Testis (tissue), 3 donors: Measurements from ENCODE around the gene EIF5B. TPM values are rescaled to one million over a fixed set of nuclear protein-coding genes. Genes with fewer than 3 reads are reported as not detected.
"Not testable (repeated sequence)": the region's sequence is repeated elsewhere in the genome, so short reads cannot be mapped to it uniquely, and the experiment has no call there.

Source experiments
- DNase-seq: peaks from one replicate; pipeline ENCODE4 v3.0.0-alpha.2; 2019
- H3K27ac ChIP-seq, 2 donors: fragments of 200-600 bp; sonication (generic); one replicate each; pipeline ENCODE4 v1.5.1; 2019
- H3K27me3 ChIP-seq: fragments of 200-600 bp; sonication (generic); one replicate; pipeline ENCODE4 v1.5.1; 2019
- H3K36me3 ChIP-seq: fragments of 200-600 bp; sonication (generic); one replicate; pipeline ENCODE4 v1.5.1; 2017; ENCODE audit warnings: low read depth; ENCODE audit errors: missing control alignments
- H3K4me1 ChIP-seq: fragments of 200-600 bp; sonication (generic); one replicate; pipeline ENCODE4 v1.5.1; 2019
- H3K4me3 ChIP-seq, 2 donors: fragments of 200-600 bp; sonication (generic); one replicate each; pipeline ENCODE4 v1.5.1; 2017 to 2019
- H3K9me3 ChIP-seq: fragments of 200-600 bp; sonication (generic); one replicate; pipeline ENCODE4 v1.5.1; 2017
- POLR2A ChIP-seq: fragments of 450-650 bp; IDR thresholded peaks from one replicate; pipeline ENCODE4 v1.6.1; 2017; ENCODE audit warnings: antibody characterized with exemption, mild to moderate bottlenecking, moderate library complexity
- WGBS, 2 donors: methylation state at CpG; one replicate each; pipeline ENCODE4 v1.1.5; 2018; 5-methylcytosine and 5-hydroxymethylcytosine counted together
- intact Hi-C: fragments of 100-400 bp; cut with DNase I; formaldehyde crosslinking; loops from one replicate; pipeline ENCODE4 v1.15.1; 2023; ENCODE audit warnings: low total_unique reads
- polyA plus RNA-seq: library from polyadenylated mRNA; stranded (reverse); fragments of 350-450 nt; fragmentation: Illumina TruSeq; extraction: RNeasy Lipid Tissue Mini Kit (QIAGEN cat#74804); gene quantifications from one replicate; pipeline ENCODE4 v1.2.3, GENCODE V29; 2014; ENCODE audit warnings: low read depth, low replicate concordance; ENCODE audit not compliant: insufficient read depth
- total RNA-seq, 2 donors: library from RNA; depleted of rRNA; stranded (reverse); fragments of >200 nt; gene quantifications; one replicate each; pipeline ENCODE4 v1.2.3, GENCODE V29; 2016
- TF ChIP-seq, protein P1 (sequence below), 3 experiments: fragments of 450-650 bp in 2 of 3; fragments of 200-600 bp in 1 of 3; sonication (generic) in 1 of 3; IDR thresholded peaks; one replicate each; pipeline ENCODE4 v1.5.1; 2016 to 2019; ENCODE audit warnings: antibody characterized with exemption in 3 of 3, mild to moderate bottlenecking in 2 of 3, moderate library complexity in 1 of 3

EIF5B gene
- total and polyA plus RNA-seq, 3 donors from 2014 or later: 12.2 to 66.8 (median 38.1) TPM

DNA sequence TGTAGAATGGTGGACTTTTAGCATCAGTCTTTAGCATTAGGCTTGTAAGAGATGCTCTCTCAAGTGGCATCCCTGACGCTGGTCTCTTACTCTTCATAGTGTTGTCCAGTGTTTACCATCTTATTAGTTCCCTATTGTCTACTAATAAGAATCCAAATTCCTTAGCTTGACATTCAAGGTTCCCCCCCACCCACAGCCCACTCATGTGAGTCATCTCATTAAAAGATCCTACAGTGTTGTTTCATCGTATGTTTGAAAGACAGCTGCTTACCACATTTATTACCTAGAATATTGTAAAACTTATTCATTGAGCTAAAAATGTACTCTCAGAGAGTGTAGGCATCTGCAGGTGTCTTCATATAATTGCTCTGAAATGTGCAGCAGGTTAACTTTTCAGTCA is 28.5 kb downstream of the EIF5B start:
- H3K36me3 ChIP-seq: no peaks in the 10 kb centered on the region
- H3K27me3 ChIP-seq: no peaks in the 10 kb centered on the region

DNA sequence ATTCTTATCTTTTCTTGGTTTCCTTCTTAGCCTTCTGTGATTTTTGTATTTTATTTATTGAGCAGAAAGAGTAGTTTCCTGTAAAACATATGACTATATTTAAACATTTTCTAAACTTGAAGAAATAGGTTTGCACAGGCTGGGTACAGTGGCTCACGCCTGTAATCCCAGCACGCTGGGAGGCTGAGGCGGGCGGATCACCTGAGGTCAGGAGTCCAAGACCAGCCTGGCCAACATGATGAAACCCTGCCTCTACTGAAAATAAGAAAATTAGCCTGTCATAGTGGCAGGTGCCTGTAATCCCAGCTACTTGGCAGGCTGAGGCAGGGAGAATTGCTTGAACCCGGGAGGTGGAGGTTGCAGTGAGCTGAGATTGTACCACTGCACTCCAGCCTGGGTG is 31.7 kb downstream of the EIF5B start:
- DNase-seq, H3K36me3 ChIP-seq, H3K4me3 ChIP-seq, H3K9me3 ChIP-seq, H3K27ac ChIP-seq, H3K4me1 ChIP-seq, H3K27me3 ChIP-seq, intact Hi-C loops: not testable (repeated sequence)
- 95 to 96% methylated on average over 5 of the region's 5 CpGs for WGBS, 2 donors

More for the DNA sequence above, 28.5 kb downstream of the EIF5B start:
- intact Hi-C loops: no loop called here
- no peak overlapping the region for H3K27ac ChIP-seq
- H3K9me3 ChIP-seq: no peaks in the 10 kb centered on the region
- TF ChIP-seq, protein P1, sequence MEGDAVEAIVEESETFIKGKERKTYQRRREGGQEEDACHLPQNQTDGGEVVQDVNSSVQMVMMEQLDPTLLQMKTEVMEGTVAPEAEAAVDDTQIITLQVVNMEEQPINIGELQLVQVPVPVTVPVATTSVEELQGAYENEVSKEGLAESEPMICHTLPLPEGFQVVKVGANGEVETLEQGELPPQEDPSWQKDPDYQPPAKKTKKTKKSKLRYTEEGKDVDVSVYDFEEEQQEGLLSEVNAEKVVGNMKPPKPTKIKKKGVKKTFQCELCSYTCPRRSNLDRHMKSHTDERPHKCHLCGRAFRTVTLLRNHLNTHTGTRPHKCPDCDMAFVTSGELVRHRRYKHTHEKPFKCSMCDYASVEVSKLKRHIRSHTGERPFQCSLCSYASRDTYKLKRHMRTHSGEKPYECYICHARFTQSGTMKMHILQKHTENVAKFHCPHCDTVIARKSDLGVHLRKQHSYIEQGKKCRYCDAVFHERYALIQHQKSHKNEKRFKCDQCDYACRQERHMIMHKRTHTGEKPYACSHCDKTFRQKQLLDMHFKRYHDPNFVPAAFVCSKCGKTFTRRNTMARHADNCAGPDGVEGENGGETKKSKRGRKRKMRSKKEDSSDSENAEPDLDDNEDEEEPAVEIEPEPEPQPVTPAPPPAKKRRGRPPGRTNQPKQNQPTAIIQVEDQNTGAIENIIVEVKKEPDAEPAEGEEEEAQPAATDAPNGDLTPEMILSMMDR (IDR thresholded peaks at IDR 0.05): no peak
- no peak for TF ChIP-seq POLR2A
- no peak for DNase-seq
- H3K4me3 ChIP-seq: no peak overlapping the region
- H3K4me1 ChIP-seq: no peaks in the 10 kb centered on the region
- WGBS, 2 donors: 43 to 45% methylated on average over 2 of the region's 2 CpGs

DNA sequence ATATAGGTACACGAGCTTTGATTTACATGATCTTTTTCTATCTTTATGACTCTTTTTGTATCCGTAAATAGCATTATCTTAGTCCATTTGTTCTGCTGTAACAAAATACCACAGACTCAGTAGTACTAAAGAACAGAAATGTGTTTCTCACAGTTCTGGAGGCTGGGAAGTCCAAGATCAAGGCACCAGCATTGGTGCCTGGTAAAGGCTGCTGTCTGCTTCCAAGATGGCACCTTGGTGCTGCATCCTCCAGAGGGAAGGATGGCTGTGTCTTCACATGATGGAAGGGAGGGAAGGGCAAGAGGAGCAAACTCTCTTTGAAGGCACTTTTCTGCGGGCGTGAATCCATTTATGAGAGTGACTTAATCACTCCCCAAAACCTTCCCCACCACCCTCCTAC is 36.0 kb downstream of the EIF5B start:
- no peaks in the 10 kb centered on the region for H3K4me1 ChIP-seq
- 93 to 97% methylated on average over 4 of the region's 4 CpGs for WGBS, 2 donors
- H3K4me3 ChIP-seq: no peak overlapping the region
- DNase-seq: no peak
- intact Hi-C loops: no loop called here
- H3K36me3 ChIP-seq: no peaks in the 10 kb centered on the region
- H3K27ac ChIP-seq: no peak overlapping the region
- TF ChIP-seq, protein P1 (IDR thresholded peaks at IDR 0.05): no peak
- no peak for TF ChIP-seq POLR2A
- H3K9me3 ChIP-seq: no peaks in the 10 kb centered on the region
- no peaks in the 10 kb centered on the region for H3K27me3 ChIP-seq

DNA sequence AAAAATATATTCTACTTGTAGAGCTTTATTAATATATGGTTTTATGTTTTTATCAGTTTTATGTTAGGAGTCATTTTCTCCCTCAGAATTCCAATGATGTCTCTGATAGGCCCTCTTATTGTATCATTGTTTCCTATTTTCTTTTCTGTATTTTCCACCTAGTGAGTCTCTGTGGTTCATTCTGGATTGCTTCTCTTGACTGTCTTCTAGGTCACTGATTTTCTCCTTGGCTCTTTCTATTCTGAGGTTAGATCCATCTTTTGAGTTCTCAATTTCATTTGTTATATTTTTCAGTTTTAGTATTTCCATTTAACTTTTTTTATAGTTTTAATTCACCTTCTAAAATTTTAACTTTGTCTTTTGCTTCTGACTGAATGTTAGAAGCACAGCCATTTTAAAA is 37.6 kb downstream of the EIF5B start:
- H3K4me1 ChIP-seq: no peaks in the 10 kb centered on the region
- H3K36me3 ChIP-seq: no peaks in the 10 kb centered on the region
- no peaks in the 10 kb centered on the region for H3K9me3 ChIP-seq
- TF ChIP-seq POLR2A: no peak
- TF ChIP-seq, protein P1 (IDR thresholded peaks at IDR 0.05): no peak
- H3K4me3 ChIP-seq: no peak overlapping the region
- no peaks in the 10 kb centered on the region for H3K27me3 ChIP-seq
- DNase-seq: no peak
- H3K27ac ChIP-seq: no peak overlapping the region
- intact Hi-C loops: no loop called here

DNA sequence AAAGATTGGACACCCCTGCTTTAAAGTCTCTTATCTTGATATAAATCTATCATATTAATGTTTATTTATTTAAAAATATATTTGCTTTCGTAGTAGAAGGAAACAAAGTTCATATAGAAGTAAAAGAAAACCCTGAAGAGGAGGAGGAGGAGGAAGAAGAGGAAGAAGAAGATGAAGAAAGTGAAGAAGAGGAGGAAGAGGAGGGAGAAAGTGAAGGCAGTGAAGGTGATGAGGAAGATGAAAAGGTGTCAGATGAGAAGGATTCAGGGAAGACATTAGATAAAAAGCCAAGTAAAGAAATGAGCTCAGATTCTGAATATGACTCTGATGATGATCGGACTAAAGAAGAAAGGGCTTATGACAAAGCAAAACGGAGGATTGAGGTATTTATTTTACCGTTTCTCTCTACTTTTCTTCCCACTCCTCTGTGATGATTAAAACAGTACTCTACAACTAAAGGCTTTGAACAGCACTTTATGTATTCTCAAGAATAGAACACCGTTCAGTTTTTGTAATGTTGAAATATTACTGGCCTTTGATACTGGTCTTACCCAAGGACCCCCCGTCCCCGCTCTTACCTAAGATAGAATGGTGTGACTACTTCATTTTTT is 39.2 kb downstream of the EIF5B start:
- intact Hi-C loops: no loop called here
- TF ChIP-seq, protein P1 (IDR thresholded peaks at IDR 0.05): no peak
- TF ChIP-seq POLR2A: no peak
- no peak for DNase-seq
- Histone ChIP-seq H3K36me3 (no peaks in the 10 kb centered on the region), H3K27ac (no peak overlapping the region), H3K4me1 (no peaks in the 10 kb centered on the region), H3K4me3 (no peak overlapping the region), H3K27me3 (no peaks in the 10 kb centered on the region), H3K9me3 (no peaks in the 10 kb centered on the region)
- 91 to 95% methylated on average over 7 of the region's 7 CpGs for WGBS, 2 donors
